ENCODE results near the gene RASSF5.

- TF ChIP-seq CTCF (IDR thresholded peaks at IDR 0.05; ENCODE audit: low read depth, low read length) (no peak), EZH2phosphoT487 (IDR thresholded peaks at IDR 0.05; ENCODE audit: low read depth) (no peak)
These were observed 102.1 kb downstream of the RASSF5 start for GRCh38 chr1:206609229-206609991.
